ENCODE measurements around the gene HOXC12. TPM values are rescaled to one million over a fixed set of nuclear protein-coding genes. Genes with fewer than 3 reads are reported as not detected.

HOXC12 gene
- total RNA-seq, 4 donors from 2014 or later: not detected

DNA sequence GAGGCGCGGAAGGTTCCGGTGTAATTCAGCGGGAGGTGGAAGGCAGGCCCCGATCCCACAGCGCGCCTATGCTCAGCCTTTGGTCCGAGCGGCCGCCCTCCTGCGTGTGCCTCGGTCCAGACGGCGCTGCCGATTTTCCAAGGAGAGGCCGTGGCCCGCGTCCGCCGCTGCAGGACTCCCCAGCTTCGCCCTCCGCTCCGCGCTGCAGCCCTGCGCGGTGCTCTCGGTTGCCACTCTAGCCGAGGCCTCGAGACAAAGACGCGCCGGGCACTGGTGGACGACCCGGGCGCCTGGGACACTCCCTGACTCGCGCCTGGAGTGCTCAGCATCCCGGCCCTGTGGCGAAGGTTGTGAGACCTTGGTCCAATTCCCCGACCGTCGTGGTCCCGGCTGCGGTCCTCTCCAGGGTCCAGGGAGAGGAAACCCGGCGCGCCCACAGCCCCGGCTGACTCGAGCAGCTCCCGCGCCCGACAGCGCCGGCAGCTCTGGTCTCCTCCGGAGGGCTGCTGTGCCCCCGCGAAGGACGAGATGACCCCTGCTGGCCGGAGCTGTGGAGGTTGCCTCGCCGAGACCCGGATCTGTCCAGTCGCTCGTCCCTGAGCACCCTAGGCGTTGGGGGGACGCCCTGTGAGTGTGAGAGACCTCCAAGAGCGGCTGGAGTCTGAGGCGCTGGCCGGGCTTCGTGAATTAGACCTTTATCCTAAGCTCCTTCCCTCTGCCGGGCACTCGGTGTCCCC is 6.5 kb downstream of the HOXC12 start:
- Histone ChIP-seq H3K4me1 (peaks cover 0 to 14% of the 10 kb centered on the region in 2 donors), H3K27ac (no peak overlapping the region), H3K27me3 (peaks cover 87% of the 10 kb centered on the region), H3K36me3 (no peaks in the 10 kb centered on the region), H3K4me3 (replicated peaks in 1 of 3) (no peak overlapping the region), H3K9me3 (no peaks in the 10 kb centered on the region)
- WGBS, 2 donors: 4% methylated on average over 23 of the region's 72 CpGs; no CpG with 5 or more reads in 1 of the 2 donors
- TF ChIP-seq, protein P1, sequence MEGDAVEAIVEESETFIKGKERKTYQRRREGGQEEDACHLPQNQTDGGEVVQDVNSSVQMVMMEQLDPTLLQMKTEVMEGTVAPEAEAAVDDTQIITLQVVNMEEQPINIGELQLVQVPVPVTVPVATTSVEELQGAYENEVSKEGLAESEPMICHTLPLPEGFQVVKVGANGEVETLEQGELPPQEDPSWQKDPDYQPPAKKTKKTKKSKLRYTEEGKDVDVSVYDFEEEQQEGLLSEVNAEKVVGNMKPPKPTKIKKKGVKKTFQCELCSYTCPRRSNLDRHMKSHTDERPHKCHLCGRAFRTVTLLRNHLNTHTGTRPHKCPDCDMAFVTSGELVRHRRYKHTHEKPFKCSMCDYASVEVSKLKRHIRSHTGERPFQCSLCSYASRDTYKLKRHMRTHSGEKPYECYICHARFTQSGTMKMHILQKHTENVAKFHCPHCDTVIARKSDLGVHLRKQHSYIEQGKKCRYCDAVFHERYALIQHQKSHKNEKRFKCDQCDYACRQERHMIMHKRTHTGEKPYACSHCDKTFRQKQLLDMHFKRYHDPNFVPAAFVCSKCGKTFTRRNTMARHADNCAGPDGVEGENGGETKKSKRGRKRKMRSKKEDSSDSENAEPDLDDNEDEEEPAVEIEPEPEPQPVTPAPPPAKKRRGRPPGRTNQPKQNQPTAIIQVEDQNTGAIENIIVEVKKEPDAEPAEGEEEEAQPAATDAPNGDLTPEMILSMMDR (IDR thresholded peaks at IDR 0.05): no peak
- no peak for TF ChIP-seq POLR2A (IDR thresholded peaks at IDR 0.05)
- DNase-seq: no peak
- intact Hi-C loops (cut with DNase I): no loop called here

DNA sequence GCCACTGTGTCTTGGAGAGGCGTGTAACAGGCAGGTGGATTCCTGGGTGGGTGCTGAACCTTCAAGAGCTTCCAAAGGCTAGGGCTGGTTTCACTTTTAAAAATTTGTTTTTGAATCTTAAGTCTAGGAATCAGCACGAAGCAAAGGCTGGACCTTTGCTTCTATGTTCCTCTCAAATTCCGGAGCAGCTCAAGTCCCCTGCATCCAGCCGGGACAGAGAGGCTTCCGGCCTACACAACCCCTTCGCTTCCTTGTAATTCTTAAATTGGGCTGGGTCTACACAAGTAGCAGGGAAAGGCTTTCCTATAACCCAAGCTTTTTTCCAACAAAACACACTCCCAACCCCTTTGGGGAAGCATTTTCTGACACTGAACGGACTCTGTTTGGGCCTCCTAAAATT is 8.3 kb downstream of the HOXC12 start:
- Histone ChIP-seq H3K4me3 (replicated peaks in 1 of 3) (no peak overlapping the region), H3K27me3 (peaks cover 78% of the 10 kb centered on the region), H3K9me3 (no peaks in the 10 kb centered on the region), H3K27ac (no peak overlapping the region), H3K36me3 (no peaks in the 10 kb centered on the region), H3K4me1 (peaks cover 0 to 18% of the 10 kb centered on the region in 2 donors)
- intact Hi-C loops (cut with DNase I): no loop called here
- DNase-seq: no peak
- TF ChIP-seq POLR2A (IDR thresholded peaks at IDR 0.05): no peak
- TF ChIP-seq, protein P1 (IDR thresholded peaks at IDR 0.05): no peak
- 24 to 32% methylated on average over 7 of the region's 7 CpGs for WGBS, 2 donors

DNA sequence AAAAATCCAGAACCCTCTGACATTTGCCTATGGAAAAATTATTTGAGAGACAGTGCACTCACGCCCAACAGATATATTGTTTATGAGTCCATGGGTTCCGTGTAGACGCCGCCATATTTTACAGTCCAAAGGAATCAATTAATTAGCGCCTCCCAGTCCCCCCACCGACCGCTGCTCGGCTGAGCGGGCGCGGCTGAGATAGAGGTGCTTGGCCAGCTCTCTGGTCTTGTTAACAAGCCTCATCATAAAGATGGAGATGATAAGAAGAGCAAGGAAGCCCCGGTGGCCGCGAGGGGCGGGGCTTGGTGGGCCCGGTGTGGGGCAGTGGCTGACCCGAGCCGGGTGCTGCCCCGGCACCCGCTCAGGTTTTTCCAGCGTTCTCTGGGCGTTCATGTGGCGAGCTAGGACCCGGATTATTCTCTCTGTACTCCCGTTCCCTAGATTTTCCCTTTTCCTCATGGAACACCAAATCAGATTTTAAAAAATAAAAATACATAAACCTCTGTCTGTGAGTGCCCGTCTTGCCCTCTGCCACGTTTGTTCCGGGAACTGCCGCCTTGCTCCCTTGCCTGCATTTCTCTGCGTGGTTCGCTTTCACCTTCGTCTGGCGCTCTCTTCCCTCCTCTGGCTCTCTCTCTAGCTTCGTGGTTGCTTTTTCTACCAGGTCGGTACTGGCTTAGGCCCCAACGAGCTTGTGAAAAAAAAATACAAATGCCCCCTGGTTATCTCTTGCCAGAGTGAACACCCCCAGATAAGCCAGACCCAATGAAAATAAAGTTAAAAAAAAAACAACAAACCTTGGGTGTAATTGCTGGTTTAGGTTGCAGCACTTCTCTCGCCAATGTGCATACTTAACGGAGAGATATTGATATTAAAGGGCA is 9.0 kb downstream of the HOXC12 start:
- intact Hi-C loops (cut with DNase I): no loop called here

DNA sequence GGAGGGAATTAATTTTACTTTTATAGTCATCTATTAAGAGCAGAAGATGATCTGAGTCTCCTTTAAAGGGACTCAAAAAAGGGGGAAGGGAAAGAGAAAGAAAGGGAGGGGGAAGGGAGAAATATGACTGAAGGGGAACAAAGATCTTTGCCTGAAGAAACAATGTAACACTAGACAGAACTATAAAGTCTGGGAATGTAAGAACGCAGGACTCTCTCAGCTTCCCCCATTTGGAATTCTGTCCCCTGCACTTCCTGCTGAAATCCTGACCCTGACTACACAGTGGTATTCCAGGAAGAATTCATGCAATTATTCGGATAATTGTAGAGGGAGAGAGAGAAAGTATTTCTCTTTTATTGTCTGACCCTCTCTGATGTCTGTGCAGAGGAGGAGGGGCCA is 9.6 kb downstream of the HOXC12 start:
- intact Hi-C loops (cut with DNase I): no loop called here
- Histone ChIP-seq H3K4me1 (peaks cover 0 to 18% of the 10 kb centered on the region in 2 donors), H3K36me3 (no peaks in the 10 kb centered on the region), H3K27ac (no peak overlapping the region), H3K4me3 (replicated peaks in 1 of 3) (no peak overlapping the region), H3K9me3 (no peaks in the 10 kb centered on the region), H3K27me3 (peaks cover 83% of the 10 kb centered on the region)
- no peak for TF ChIP-seq POLR2A (IDR thresholded peaks at IDR 0.05)
- TF ChIP-seq, protein P1 (IDR thresholded peaks at IDR 0.05): no peak
- 12 to 16% methylated on average over 2 of the region's 2 CpGs for WGBS, 2 donors
- no peak for DNase-seq

More for the DNA sequence above, 9.0 kb downstream of the HOXC12 start:
- H3K9me3 ChIP-seq: no peaks in the 10 kb centered on the region
- 8 to 12% methylated on average over 38 of the region's 38 CpGs for WGBS, 2 donors
- no peak overlapping the region for H3K27ac ChIP-seq
- H3K27me3 ChIP-seq: peaks cover 83% of the 10 kb centered on the region
- no peak overlapping the region for H3K4me3 ChIP-seq (replicated peaks in 1 of 3)
- TF ChIP-seq POLR2A (IDR thresholded peaks at IDR 0.05): no peak
- TF ChIP-seq, protein P1 (IDR thresholded peaks at IDR 0.05): no peak
- DNase-seq: no peak
- no peaks in the 10 kb centered on the region for H3K36me3 ChIP-seq
- H3K4me1 ChIP-seq: peaks cover 0 to 18% of the 10 kb centered on the region in 2 donors

All from thyroid gland (tissue), 4 donors.